Tibial artery (tissue), 4 donors: ENCODE data around the gene TAT.

Experiments used
- DNase-seq, 2 donors: peaks; one replicate each; pipeline ENCODE4 v3.0.0-alpha.2; 2019
- H3K27ac ChIP-seq, 2 donors: fragments of 200-600 bp; sonication (generic) in 1 of 2; 1 replicate in 1 of 2; 2 replicates in 1 of 2; pipeline ENCODE4 v1.5.1; 2018 to 2019; ENCODE audit warnings: mild to moderate bottlenecking in 1 of 2
- H3K27me3 ChIP-seq, 2 donors: fragments of 200-600 bp; sonication (generic) in 1 of 2; one replicate each; pipeline versions ENCODE4 v1.5.1 to v1.6.0; 2016 to 2019
- H3K36me3 ChIP-seq, 3 donors: fragments of 200-600 bp; sonication (generic) in 2 of 3; one replicate each; pipeline ENCODE4 v1.5.1; 2016 to 2019; ENCODE audit warnings: mild to moderate bottlenecking in 2 of 3
- H3K4me1 ChIP-seq, 4 donors: fragments of 200-600 bp; sonication (generic) in 2 of 4; 1 replicate in 3 of 4; 2 replicates in 1 of 4; pipeline ENCODE4 v1.5.1; 2016 to 2019
- H3K4me3 ChIP-seq, 2 donors: fragments of 200-600 bp; sonication (generic) in 1 of 2; 1 replicate in 1 of 2; 2 replicates in 1 of 2; pipeline ENCODE4 v1.5.1; 2018 to 2019; ENCODE audit warnings: mild to moderate bottlenecking in 2 of 2
- H3K9me3 ChIP-seq, 3 donors: fragments of 200-600 bp; sonication (generic) in 1 of 3; one replicate each; pipeline ENCODE4 v1.5.1; 2016 to 2019
- CTCF ChIP-seq, 2 experiments: fragments of 200-600 bp in 1 of 2; fragments of 450-650 bp in 1 of 2; IDR thresholded peaks; one replicate each; pipeline ENCODE4 v1.5.1; 2017 to 2019; ENCODE audit warnings: antibody characterized with exemption in 2 of 2, mild to moderate bottlenecking in 1 of 2, moderate library complexity in 1 of 2
- intact Hi-C: fragments of 100-400 bp; cut with DNase I; formaldehyde crosslinking; loops from one replicate; pipeline ENCODE4 v1.15.0; 2023; ENCODE audit warnings: low total_unique reads

Gene TAT

GRCh38 chr16:71536752-71537499 is 40.0 kb downstream of the TAT start:
- no peaks in the 10 kb centered on the region for H3K4me1 ChIP-seq
- peaks cover 0 to 4% of the 10 kb centered on the region in 2 donors for H3K27me3 ChIP-seq
- no peaks in the 10 kb centered on the region for H3K36me3 ChIP-seq
- H3K27ac ChIP-seq, result no peak overlapping the region
- DNase-seq, result no peak
- TF ChIP-seq CTCF (IDR thresholded peaks at IDR 0.05), result no peak
- intact Hi-C loops, result no loop called here
- no peak overlapping the region for H3K4me3 ChIP-seq
- H3K9me3 ChIP-seq, result no peaks in the 10 kb centered on the region

DNA sequence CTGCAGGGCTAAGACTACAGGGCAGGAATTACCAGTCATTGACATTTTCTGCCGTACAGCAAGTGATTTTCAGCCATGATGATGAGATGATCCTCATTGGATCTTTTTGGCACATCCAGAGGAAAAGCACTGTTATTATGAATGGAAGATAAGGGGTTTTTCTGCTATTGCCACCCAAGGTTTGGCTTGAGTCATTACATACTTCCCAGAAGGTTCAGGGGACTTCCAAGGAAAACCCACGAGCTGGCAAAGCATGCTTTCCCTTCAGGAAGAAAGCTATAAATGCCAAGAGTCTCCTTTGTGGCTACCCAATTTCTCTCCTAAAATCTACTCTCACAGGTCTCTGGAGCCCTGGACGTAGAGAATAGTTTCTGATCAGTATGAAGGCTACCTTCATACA is 44.5 kb downstream of the TAT start:
- H3K9me3 ChIP-seq, result no peaks in the 10 kb centered on the region
- H3K27me3 ChIP-seq, result peaks cover 0 to 16% of the 10 kb centered on the region in 2 donors
- H3K4me3 ChIP-seq, result no peak overlapping the region
- intact Hi-C loops, result no loop called here
- H3K27ac ChIP-seq, result no peak overlapping the region
- no peaks in the 10 kb centered on the region for H3K4me1 ChIP-seq
- no peaks in the 10 kb centered on the region for H3K36me3 ChIP-seq
- no peak for TF ChIP-seq CTCF (IDR thresholded peaks at IDR 0.05)
- no peak for DNase-seq

DNA sequence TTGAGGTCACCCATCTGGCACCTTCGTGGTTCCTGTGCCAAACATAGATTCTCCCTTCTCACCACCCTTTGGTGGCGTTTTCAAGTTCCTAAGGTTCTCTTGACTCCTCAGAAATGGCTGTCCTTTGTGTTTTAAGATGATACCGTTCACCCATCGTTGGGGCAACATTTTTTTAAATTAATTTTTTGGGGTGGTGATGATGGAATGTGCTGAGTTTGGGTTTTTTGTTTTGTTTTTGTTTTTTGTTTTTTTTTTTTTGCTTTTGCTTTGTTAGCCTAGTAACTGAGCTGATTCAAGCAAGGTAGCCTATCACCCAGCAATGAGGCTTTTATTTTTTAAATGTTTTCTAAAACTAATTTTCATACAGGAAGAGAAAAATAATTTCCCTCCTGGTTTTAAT is 48.0 kb downstream of the TAT start:
- intact Hi-C loops, result no loop called here
- H3K9me3 ChIP-seq, result no peaks in the 10 kb centered on the region
- no peak overlapping the region for H3K4me3 ChIP-seq
- H3K4me1 ChIP-seq, result no peaks in the 10 kb centered on the region
- no peaks in the 10 kb centered on the region for H3K36me3 ChIP-seq
- no peak for TF ChIP-seq CTCF (IDR thresholded peaks at IDR 0.05)
- H3K27ac ChIP-seq, result no peak overlapping the region
- no peak for DNase-seq
- peaks cover 0 to 22% of the 10 kb centered on the region in 2 donors for H3K27me3 ChIP-seq

DNA sequence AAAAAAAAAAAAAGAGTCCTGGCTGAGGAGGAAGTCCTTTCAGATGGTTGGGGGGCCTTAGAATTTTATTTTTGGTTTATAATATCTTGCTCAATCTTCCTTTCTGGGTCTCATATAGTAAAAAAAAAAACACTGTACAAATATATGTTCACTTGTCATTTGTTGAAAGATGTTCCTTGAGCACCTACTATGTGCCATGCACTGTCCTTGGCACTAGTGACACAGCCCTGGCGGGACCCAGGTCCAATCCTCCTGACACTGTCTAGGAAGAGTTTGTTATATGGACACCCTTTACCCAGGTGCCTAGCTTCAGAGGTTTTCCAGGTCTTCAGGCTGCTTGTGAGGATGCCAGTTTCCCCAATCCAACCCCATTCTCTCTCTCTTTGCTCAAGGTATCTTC is 48.6 kb downstream of the TAT start:
- no peaks in the 10 kb centered on the region for H3K9me3 ChIP-seq
- no peak overlapping the region for H3K4me3 ChIP-seq
- DNase-seq, result no peak
- H3K36me3 ChIP-seq, result no peaks in the 10 kb centered on the region
- intact Hi-C loops, result no loop called here
- H3K27me3 ChIP-seq, result peaks cover 0 to 22% of the 10 kb centered on the region in 2 donors
- H3K4me1 ChIP-seq, result no peaks in the 10 kb centered on the region
- no peak for TF ChIP-seq CTCF (IDR thresholded peaks at IDR 0.05)
- no peak overlapping the region for H3K27ac ChIP-seq

DNA sequence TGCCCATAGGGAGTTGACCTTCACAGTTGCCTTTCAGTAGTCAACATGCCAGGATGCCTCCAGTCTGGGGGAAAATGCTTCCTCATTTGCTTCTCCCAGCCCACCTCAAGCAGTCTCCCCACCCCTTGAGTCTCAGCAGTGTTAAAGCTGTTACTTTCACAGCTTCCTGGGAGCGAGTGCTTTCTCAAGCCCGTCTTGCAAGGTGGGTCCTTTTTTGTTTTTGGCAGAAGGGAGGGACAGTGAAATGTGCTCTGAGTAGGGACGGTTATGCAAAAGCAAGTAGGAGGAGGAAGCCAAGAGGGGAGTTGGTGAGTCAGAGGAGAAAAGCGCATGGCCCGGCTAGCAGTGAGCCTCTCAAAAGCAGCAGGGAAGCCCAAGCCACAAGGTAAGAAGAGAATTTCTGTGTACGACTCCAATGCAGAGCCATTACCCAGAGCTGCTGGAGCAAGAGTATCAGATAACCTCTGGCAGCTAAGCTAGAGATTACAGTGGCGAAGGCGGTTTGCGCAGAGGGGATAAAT is 50.7 kb downstream of the TAT start, which contains the start of gene CHST4:
Gene CHST4 (plus strand): TSS at position 316 of the 521 bp plus-strand sequence. CDS start 10,252 bp downstream, outside the sequence.
- no peak for DNase-seq
- Histone ChIP-seq H3K4me1 (no peaks in the 10 kb centered on the region), H3K27me3 (peaks cover 0 to 20% of the 10 kb centered on the region in 2 donors), H3K4me3 (no peak within 1 kb of the TSS), H3K36me3 (no peaks in the 10 kb centered on the region), H3K27ac (no peak within 1 kb of the TSS), H3K9me3 (no peaks in the 10 kb centered on the region)
- intact Hi-C loops, result no loop called here
- no peak for TF ChIP-seq CTCF (IDR thresholded peaks at IDR 0.05)
